Testis (tissue), 2 donors: Measurements from ENCODE around the gene RAB2B.

Source experiments
- CTCF ChIP-seq, 3 experiments: fragments of 450-650 bp in 2 of 3; fragments of 200-600 bp in 1 of 3; sonication (generic) in 1 of 3; IDR thresholded peaks; one replicate each; pipeline ENCODE4 v1.5.1; 2016 to 2019; ENCODE audit warnings: antibody characterized with exemption in 3 of 3, mild to moderate bottlenecking in 2 of 3, moderate library complexity in 1 of 3
- POLR2A ChIP-seq: fragments of 450-650 bp; IDR thresholded peaks from one replicate; pipeline ENCODE4 v1.6.1; 2017; ENCODE audit warnings: antibody characterized with exemption, mild to moderate bottlenecking, moderate library complexity

- TF ChIP-seq POLR2A (no peak), CTCF (IDR thresholded peaks at IDR 0.05) (no peak)
These were observed 9.1 kb downstream of the RAB2B start for GRCh38 chr14:21467616-21468015.
